Duodenal mucosa (tissue), 2 donors: ENCODE measurements around the gene GLRA3.
"Not testable (repeated sequence)": the region's sequence is repeated elsewhere in the genome, so short reads cannot be mapped to it uniquely, and the experiment has no call there.

ENCODE experiments used
- H3K27ac ChIP-seq: one replicate; pipeline ENCODE4 v1.7.0; 2013; ENCODE audit warnings: low read depth, low read length
- H3K27me3 ChIP-seq, 2 donors: one replicate each; pipeline ENCODE4 v1.7.0; 2013; ENCODE audit warnings: low read length in 2 of 2, control low read depth in 1 of 2; ENCODE audit not compliant: insufficient read depth in 2 of 2, control insufficient read depth in 1 of 2
- H3K36me3 ChIP-seq, 2 donors: one replicate each; pipeline ENCODE4 v1.7.0; 2013; ENCODE audit warnings: low read length in 2 of 2, control low read depth in 1 of 2; ENCODE audit not compliant: insufficient read depth in 2 of 2, control insufficient read depth in 1 of 2
- H3K4me1 ChIP-seq, 2 donors: one replicate each; pipeline ENCODE4 v1.7.0; 2013; ENCODE audit warnings: low read length in 2 of 2, control low read depth in 1 of 2; ENCODE audit not compliant: insufficient read depth in 2 of 2, control insufficient read depth in 1 of 2
- H3K4me3 ChIP-seq, 2 donors: one replicate each; pipeline ENCODE4 v1.7.0; 2013; ENCODE audit warnings: low read length in 2 of 2, low read depth in 1 of 2
- H3K9ac ChIP-seq, 2 donors: one replicate each; pipeline ENCODE4 v1.7.0; 2013; ENCODE audit warnings: low read length in 2 of 2, low read depth in 1 of 2
- H3K9me3 ChIP-seq, 2 donors: one replicate each; pipeline ENCODE4 v1.7.0; 2013; ENCODE audit warnings: low read length in 2 of 2, control low read depth in 1 of 2; ENCODE audit not compliant: control insufficient read depth in 1 of 2

Gene GLRA3

DNA sequence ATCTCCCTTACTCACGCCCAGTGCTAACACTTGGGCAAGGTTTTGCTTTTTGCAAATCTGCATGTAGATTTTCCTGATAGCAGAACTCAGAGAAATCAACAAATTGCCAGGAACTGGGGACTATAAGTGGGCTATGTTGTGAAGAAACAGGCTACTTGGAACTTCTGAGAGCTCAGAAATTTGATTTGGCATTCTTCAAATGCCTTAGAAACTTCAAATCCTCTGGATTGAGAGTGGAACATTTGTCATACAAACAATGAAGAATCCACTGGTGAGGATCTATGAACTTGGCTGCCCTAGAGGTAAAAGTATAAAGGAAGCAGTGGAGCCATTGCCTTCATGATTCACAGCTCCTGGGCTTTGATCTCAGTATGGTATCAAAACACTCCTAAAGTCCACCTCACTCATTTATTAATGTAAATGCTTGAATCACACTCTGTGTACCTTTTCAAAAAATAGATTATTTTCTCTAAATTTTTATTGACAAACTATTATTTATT, 126.0 kb downstream of the GLRA3 start:
- Histone ChIP-seq H3K36me3 (no peaks in the 10 kb centered on the region), H3K27me3 (no peaks in the 10 kb centered on the region)

DNA sequence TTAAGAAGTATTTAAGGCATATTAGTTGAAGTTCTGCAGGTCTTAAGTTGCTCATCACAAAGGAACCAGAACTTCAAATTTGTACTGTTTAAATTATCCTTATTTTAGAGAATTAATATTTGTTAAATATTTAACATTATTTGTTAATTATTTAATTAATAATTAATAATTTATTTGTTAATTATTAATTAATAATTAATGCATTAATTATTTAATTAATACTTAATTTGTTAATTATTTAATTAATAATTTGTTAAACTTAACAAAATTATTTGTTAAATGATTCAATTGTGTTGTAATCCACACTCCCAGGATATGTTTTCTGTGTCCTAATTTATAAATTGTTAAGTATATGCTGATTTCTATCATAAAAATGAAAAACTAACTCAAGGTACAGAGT, 129.4 kb downstream of the GLRA3 start:
- Histone ChIP-seq H3K9ac (no peak overlapping the region), H3K4me3 (no peak overlapping the region), H3K4me1 (no peaks in the 10 kb centered on the region), H3K27ac (no peak overlapping the region), H3K9me3 (no peaks in the 10 kb centered on the region), H3K36me3 (no peaks in the 10 kb centered on the region), H3K27me3 (no peaks in the 10 kb centered on the region)

More for the DNA sequence above, 126.0 kb downstream of the GLRA3 start:
- no peak overlapping the region for H3K9ac ChIP-seq
- H3K27ac ChIP-seq: no peak overlapping the region
- no peaks in the 10 kb centered on the region for H3K9me3 ChIP-seq
- no peaks in the 10 kb centered on the region for H3K4me1 ChIP-seq
- H3K4me3 ChIP-seq: no peak overlapping the region

- Histone ChIP-seq H3K4me3 (no peak overlapping the region), H3K9me3 (no peaks in the 10 kb centered on the region), H3K36me3 (no peaks in the 10 kb centered on the region), H3K27ac (no peak overlapping the region), H3K4me1 (no peaks in the 10 kb centered on the region), H3K9ac (no peak overlapping the region), H3K27me3 (no peaks in the 10 kb centered on the region)
These were observed 131.2 kb downstream of the GLRA3 start for GRCh38 chr4:174697896-174698295.

DNA sequence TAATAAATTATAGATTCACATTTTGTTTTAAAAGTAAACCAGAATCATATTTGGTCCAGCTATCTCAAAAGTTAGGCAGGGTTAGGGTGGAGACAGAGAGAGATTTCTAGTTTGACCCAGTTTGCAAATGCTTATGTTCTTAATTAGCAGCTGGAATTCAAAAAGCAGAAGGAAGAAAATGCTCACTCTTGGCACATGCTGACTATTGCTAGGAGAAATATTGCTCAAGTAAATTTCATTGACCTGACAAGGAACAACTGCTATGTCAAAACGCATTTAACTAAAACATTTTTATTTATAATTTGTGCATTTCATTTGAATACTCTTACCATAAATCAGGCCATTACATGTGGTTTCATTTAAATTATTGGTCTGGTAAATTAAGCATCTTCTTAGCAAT, 131.8 kb downstream of the GLRA3 start:
- Histone ChIP-seq H3K4me1 (no peaks in the 10 kb centered on the region), H3K9me3 (no peaks in the 10 kb centered on the region), H3K27ac (no peak overlapping the region), H3K4me3 (no peak overlapping the region), H3K27me3 (no peaks in the 10 kb centered on the region), H3K36me3 (no peaks in the 10 kb centered on the region), H3K9ac (no peak overlapping the region)

GRCh38 chr4:174696657-174697056, 132.4 kb downstream of the GLRA3 start:
- no peak overlapping the region for H3K9ac ChIP-seq
- H3K4me1 ChIP-seq: no peaks in the 10 kb centered on the region
- no peaks in the 10 kb centered on the region for H3K9me3 ChIP-seq
- no peaks in the 10 kb centered on the region for H3K27me3 ChIP-seq
- H3K36me3 ChIP-seq: no peaks in the 10 kb centered on the region
- no peak overlapping the region for H3K4me3 ChIP-seq
- H3K27ac ChIP-seq: no peak overlapping the region

- not testable (repeated sequence) for H3K9ac ChIP-seq, H3K36me3 ChIP-seq, H3K4me3 ChIP-seq, H3K27ac ChIP-seq, H3K27me3 ChIP-seq, H3K4me1 ChIP-seq
- H3K9me3 ChIP-seq: peaks cover 0 to 18% of the 10 kb centered on the region in 2 donors
These were observed 137.2 kb downstream of the GLRA3 start for GRCh38 chr4:174691876-174692275.

DNA sequence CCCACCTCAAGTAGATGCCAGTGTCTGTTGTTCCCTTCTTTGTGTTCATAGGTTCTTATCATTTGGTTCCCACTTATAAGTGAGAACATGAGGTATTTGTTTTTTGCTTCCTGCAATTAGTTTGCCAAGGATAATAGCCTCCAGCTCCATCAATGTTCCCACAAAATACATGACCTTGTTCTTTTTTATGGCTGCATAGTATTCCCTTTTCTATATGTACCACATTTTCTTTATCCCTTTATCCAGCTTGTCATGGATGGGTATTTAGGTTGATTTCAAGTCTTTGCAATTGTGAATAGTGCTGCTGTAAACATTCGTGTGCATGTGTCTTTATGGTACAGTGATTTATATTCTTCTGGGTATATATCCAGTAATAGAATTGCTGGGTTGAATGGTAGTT, 138.4 kb downstream of the GLRA3 start:
- no peaks in the 10 kb centered on the region for H3K27me3 ChIP-seq

GRCh38 chr4:174689618-174690017, 139.4 kb downstream of the GLRA3 start:
- Histone ChIP-seq H3K9ac (no peak overlapping the region), H3K4me1 (no peaks in the 10 kb centered on the region), H3K9me3 (peaks cover 0 to 18% of the 10 kb centered on the region in 2 donors), H3K4me3 (no peak overlapping the region), H3K27me3 (no peaks in the 10 kb centered on the region), H3K27ac (no peak overlapping the region), H3K36me3 (no peaks in the 10 kb centered on the region)

More for the DNA sequence above, 138.4 kb downstream of the GLRA3 start:
- Histone ChIP-seq H3K9me3 (peaks cover 0 to 18% of the 10 kb centered on the region in 2 donors), H3K4me1 (no peaks in the 10 kb centered on the region), H3K9ac (no peak overlapping the region), H3K27ac (no peak overlapping the region), H3K4me3 (no peak overlapping the region), H3K36me3 (no peaks in the 10 kb centered on the region)

- Histone ChIP-seq H3K27ac (no peak overlapping the region), H3K9me3 (peaks cover 0 to 18% of the 10 kb centered on the region in 2 donors), H3K9ac (no peak overlapping the region), H3K4me1 (no peaks in the 10 kb centered on the region), H3K27me3 (no peaks in the 10 kb centered on the region), H3K36me3 (no peaks in the 10 kb centered on the region), H3K4me3 (no peak overlapping the region)
These were observed 142.2 kb downstream of the GLRA3 start for GRCh38 chr4:174686826-174687225.

DNA sequence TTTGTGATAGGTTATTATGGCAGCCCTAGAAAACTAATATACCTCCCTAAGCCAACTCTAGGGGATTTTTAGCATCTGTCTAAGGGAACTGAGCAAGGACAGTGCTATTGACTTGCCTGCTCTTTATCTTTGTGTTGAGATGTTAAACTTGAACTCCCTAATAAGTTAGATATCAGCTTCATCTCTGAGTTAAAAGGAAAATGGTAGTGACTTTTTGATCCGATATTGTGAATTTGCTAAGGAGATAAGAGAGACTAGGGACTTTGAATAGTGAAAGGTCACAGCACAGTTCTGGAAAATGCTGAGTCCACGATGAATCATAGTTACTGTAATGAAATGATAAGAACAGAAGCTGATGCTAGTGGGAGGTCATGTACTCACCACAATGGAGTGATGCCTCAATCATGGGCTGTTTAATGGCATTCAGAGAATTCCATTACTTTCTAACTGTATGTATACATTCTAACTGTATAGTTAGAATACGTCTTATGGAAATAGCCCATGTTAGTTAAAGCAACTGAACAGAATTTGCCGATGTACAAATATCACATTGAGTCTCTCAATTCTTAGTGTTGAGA, 147.2 kb downstream of the GLRA3 start:
- Histone ChIP-seq H3K9me3 (no peaks in the 10 kb centered on the region), H3K27ac (no peak overlapping the region), H3K36me3 (no peaks in the 10 kb centered on the region), H3K4me1 (no peaks in the 10 kb centered on the region), H3K27me3 (no peaks in the 10 kb centered on the region), H3K4me3 (no peak overlapping the region), H3K9ac (no peak overlapping the region)
